DMS53 (cell line): ENCODE data around the gene SINHCAF.
"Not testable (repeated sequence)": the region's sequence is repeated elsewhere in the genome, so short reads cannot be mapped to it uniquely, and the experiment has no call there.

ENCODE experiments used
- DNase-seq: peaks from one replicate; lab custom pipeline; 2025; lab: John Stamatoyannopoulos, UW

Gene SINHCAF

GRCh38 chr12:31263661-31264060 lies 62.3 kb downstream of the SINHCAF start:
- no peak for DNase-seq

DNA sequence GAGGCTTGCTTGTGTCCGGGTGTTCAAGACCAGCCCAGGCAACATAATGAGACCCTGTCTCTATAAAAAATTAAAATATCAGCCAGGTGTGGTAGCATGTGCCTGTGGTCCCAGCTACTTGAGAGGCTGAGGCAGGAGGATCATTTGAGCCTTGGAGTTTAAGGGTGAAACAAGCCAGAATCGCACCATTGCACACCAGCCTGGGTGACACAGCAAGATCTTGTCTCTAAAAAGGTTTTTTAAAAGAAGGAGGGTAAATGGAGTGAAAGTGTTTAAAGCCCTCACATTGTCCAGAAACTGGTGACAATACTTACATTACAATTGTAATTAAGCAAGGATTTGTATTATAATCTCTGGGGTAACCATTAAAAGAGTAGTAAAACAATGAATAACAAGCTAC lies 64.2 kb downstream of the SINHCAF start:
- DNase-seq, result no peak

DNA sequence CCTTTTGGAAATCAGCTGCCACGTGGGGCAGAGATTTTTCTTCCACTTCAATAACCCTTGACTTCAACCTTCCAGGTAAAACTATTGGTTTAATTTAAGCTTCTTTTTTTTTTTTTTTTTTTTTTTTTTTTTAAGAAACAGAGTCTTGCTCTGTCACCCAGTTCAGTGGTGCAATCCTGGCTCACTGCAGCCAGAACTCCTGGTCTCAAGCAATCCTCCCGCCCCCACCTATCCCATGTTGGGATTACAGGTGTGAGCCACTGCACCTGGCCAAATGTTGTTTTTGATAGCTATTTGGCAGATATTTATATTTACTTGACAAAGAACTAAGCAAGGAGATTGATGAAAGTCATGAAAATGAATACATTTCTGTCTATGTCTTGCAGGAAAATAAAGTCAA lies 65.1 kb downstream of the SINHCAF start:
- DNase-seq, result no peak

DNA sequence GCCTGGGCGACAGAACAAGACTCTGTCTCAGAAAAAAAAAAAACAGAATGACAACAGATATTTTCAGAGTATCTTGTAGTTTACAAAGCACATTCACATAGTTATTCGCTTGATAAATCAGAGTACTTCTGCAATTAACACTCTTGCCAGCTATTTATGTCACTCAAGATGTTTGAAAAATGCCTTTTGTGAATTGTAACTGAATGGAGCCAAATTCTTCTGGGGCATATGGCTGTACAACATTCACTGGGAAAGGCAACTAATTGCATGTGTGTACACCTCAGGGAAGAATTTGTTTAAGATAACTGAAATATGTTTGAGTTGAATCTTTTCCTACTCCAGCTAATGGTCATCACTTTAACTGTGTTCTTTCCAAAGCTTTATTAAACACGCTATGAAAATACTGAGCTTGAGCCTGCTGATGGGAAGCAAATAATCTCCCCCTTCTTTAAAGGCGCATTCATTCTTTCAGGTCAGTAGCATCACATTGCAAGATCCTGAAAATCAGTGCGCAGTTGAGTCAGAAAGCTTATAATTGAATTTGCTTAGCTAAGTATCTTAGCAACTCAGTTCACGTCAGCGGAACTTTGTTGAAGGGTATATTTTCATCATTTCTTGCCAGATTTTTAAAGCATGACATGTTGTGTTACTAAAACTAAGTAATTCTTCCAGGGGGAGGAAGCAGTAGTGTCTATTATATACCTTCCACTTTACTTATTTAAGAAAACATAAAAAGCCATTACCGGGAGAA lies 66.6 kb downstream of the SINHCAF start:
- no peak for DNase-seq

DNA sequence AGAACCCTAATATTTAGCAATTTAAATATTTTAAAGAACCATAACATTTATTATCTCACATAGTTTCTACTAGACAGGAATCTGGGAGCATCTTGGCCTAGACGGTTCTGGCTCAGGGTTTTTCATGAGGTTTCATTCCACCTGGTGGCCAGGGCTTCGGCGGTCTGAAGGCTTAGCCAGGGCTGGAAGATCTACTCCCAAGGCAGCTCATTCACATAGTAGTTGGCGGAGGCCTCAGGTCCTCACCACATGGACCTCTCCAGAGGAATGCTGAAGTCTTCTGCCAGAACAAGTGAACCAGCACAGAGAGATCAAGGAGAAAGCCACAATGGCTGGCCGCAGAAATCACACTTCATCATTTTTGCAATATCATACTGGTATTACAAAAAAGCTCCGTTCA lies 68.2 kb downstream of the SINHCAF start:
- DNase-seq, result no peak

GRCh38 chr12:31251707-31252611 lies 74.0 kb downstream of the SINHCAF start:
- peak; percentile 51 for DNase-seq

DNA sequence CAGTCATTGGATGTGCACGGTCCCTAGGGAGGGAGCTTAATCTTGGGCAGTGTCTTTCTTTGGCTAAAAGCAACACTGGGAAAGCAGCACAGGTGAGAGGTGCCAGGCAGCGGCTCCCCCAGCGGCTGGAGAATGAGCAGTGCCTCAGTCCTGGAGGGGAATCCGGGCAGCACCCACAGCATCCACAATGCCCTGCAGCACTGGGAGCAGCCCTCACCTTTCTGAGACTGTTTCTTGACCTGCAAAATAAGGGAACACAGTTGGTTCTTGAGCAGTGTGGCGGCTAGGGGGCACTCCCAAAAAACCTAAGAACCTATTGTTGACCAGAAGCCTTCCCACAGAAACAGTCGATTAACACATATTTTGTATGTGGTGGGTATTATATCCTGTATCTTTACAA lies 75.8 kb downstream of the SINHCAF start:
- DNase-seq, result no peak

GRCh38 chr12:31249356-31249755 lies 76.6 kb downstream of the SINHCAF start:
- no peak for DNase-seq

DNA sequence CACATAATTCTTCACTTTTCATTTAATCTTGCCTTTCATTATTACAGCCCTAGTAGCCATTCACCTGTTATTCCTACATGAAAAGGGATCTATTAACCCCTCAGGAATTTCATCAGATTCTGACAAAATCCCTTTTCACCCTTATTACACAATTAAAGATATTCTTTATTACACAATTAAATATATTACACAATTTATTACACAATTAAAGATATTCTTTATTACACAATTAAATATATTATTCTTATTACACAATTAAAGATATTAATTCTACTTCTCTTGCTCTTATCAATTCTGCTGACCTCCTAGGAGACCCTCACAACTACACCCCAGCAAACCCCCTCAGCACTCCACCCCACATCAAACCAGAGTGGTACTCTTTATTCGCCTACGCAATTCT lies 77.1 kb downstream of the SINHCAF start:
- no peak for DNase-seq

DNA sequence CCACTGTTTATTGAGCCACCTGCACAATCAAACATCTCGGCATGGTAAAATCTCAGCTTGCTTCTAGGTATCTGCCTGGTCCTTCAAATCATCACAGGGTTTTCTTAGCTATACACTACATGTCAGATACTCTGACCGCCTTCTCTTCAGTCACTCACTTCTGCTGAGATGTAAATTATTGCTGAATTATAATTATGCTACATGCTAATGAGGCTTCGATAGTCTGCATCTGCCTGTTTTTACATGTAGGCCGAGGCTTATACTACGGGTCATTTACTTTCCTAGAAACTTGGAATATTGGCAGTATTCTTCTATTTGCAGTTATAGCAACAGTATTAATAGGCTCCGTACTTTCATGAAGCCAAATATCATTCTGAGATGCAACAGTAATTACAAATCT lies 77.6 kb downstream of the SINHCAF start:
- DNase-seq, result no peak

- no peak for DNase-seq
Observed at GRCh38 chr12:31246470-31246850, 79.5 kb downstream of the SINHCAF start.

DNA sequence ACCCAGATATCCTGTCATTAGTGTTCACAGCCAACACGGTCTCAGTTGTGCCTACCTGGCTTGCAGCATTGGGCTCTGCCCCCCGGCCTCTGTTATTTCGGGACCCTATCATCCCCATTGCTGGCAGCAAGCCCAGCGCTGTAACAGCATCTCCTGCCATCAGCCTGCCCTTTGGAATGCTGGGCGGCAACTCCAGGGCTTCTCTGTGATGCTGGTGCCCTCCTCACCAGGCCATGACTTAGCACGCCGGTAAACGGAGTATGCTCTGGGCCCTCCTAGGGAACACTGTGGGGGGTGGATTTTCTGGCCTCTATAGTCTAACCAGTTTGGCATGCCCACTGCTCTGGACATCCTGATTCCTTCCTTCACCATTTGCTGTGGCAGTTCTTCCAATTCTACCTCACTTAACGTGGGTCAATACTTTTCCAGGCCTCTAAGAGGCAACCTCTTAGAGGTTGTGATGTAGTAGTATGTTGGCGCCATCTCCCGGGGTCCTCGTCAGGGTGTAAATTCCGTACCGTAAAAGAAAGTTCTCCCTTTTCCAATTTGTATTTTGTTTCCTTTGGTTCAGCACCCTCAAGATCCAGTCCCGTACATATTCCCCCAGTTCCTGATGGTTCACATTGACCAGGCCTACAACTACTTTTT lies 80.0 kb downstream of the SINHCAF start:
- peak; percentile 56 for DNase-seq

- not testable (repeated sequence) for DNase-seq
Observed at GRCh38 chr12:31242418-31242817, 83.5 kb downstream of the SINHCAF start.

GRCh38 chr12:31238764-31239387 lies 87.1 kb downstream of the SINHCAF start:
- DNase-seq, result peak; percentile 94

- not testable (repeated sequence) for DNase-seq
Observed at GRCh38 chr12:31238333-31238732, 87.6 kb downstream of the SINHCAF start.

GRCh38 chr12:31236998-31237637 lies 88.8 kb downstream of the SINHCAF start:
- DNase-seq, result no peak

DNA sequence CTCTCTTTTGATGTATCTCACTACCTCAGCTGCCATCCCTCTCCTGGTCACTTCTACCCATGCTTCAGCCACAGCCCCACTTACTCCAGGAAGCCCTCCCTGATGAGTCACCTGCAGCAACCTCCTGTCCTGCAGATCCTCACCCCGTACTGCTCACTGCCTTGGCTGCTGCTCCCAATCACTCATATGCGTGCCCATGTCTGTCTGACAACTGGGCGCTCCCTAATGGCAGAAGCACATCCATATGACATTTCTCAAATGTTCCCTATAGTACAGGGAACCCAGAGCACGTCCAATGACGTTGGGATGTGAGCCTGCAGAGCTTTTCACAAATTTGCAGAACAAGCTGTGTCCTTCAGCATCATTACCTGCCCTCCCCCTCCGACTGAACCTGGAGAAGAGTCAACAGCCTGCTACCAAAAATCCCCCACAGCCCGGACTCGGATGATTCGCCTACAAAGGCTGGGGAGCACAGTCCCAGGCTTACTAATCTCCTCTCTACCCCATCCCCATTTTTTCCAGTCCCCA lies 90.0 kb downstream of the SINHCAF start:
- DNase-seq, result peak; percentile 68

GRCh38 chr12:31234955-31235867 lies 90.7 kb downstream of the SINHCAF start:
- peak; percentile 97 for DNase-seq

GRCh38 chr12:31234053-31234840 lies 91.7 kb downstream of the SINHCAF start:
- DNase-seq, result peak; percentile 68
